ENCODE data around the gene ZNF740.
"Not testable (repeated sequence)": the region's sequence is repeated elsewhere in the genome, so short reads cannot be mapped to it uniquely, and the experiment has no call there.

ZNF740 gene

DNA sequence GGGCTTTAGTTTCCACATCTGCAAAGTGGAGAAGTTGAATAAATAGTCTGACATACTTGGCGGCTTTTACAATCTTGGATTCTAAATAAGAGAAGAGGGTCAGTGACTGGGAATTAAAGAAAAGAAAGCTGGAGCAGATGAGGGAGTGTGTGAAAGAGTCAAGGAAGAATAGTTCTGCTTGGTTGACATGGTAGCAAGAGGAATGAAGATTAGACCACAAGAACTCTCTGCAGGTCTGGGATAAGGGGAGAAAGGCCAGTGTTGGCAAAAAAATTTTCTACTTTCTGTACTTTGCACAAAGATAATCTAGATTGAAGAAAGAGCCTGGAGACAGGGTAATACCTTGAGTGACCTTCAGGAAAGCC, 20.6 kb downstream of the ZNF740 start:
- TF ChIP-seq, protein P1, sequence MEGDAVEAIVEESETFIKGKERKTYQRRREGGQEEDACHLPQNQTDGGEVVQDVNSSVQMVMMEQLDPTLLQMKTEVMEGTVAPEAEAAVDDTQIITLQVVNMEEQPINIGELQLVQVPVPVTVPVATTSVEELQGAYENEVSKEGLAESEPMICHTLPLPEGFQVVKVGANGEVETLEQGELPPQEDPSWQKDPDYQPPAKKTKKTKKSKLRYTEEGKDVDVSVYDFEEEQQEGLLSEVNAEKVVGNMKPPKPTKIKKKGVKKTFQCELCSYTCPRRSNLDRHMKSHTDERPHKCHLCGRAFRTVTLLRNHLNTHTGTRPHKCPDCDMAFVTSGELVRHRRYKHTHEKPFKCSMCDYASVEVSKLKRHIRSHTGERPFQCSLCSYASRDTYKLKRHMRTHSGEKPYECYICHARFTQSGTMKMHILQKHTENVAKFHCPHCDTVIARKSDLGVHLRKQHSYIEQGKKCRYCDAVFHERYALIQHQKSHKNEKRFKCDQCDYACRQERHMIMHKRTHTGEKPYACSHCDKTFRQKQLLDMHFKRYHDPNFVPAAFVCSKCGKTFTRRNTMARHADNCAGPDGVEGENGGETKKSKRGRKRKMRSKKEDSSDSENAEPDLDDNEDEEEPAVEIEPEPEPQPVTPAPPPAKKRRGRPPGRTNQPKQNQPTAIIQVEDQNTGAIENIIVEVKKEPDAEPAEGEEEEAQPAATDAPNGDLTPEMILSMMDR (conservative IDR thresholded peaks at IDR 0.05; ENCODE audit: low read length): no peak
- no peak for TF ChIP-seq EZH2phosphoT487 (IDR thresholded peaks at IDR 0.05; ENCODE audit: borderline replicate concordance)
- H3K36me3 ChIP-seq (ENCODE audit: insufficient read depth, low read length): no peaks in the 10 kb centered on the region
- peaks cover 37% of the 10 kb centered on the region for H3K4me1 ChIP-seq (ENCODE audit: insufficient read depth, low read length, poor library complexity, severe bottlenecking)
- 0 out of 2 replicates have a peak, but pooled peaks cover 3% of the 10 kb centered on the region for H3F3A ChIP-seq (ENCODE audit: low read depth)
- H3K4me3 ChIP-seq (ENCODE audit: low read length, poor library complexity, severe bottlenecking): no peak overlapping the region
- no peaks in the 10 kb centered on the region for H3K9me2 ChIP-seq (replicated peaks; ENCODE audit: low read depth, low read length)
- H2AFZ ChIP-seq (ENCODE audit: low read length): peak overlapping the region; percentile 72; the same call in 1 of the 2 replicates
- no peak overlapping the region for H3K4me2 ChIP-seq (ENCODE audit: low read depth, low read length, poor library complexity, severe bottlenecking)
- H3K9me3 ChIP-seq (ENCODE audit: insufficient read depth, low read depth, low read length): no peaks in the 10 kb centered on the region
- H3K9ac ChIP-seq (ENCODE audit: low read depth, low read length, poor library complexity, severe bottlenecking): peak overlapping the region; percentile 31
- H4K20me1 ChIP-seq (ENCODE audit: insufficient read depth, low read length, poor library complexity, severe bottlenecking): no peaks in the 10 kb centered on the region
- H3K79me2 ChIP-seq (ENCODE audit: insufficient read depth, low read length): no peaks in the 10 kb centered on the region
- H3K27me3 ChIP-seq (ENCODE audit: insufficient read depth, low read length, poor library complexity, severe bottlenecking): no peaks in the 10 kb centered on the region

DNA sequence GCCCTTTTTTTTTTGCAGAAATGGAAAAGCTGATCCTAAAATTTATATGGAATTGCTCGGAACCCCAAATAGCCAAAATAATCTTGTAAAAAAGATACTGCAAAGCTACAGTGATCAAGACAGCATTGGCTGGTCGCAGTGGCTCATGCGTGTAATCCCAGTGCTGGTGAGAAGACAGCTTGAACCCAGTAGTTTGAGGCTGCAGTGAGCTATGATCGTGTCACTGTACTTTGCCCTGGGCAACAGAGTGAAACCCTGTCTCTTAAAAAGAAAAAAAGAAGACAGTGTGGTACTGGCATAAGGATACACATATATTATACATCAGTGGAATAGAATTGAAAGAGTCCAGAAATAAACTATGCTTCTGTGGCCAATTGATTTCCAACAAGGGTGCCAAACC, 21.1 kb downstream of the ZNF740 start:
- H3K36me3 ChIP-seq (ENCODE audit: insufficient read depth, low read length): no peaks in the 10 kb centered on the region
- no peaks in the 10 kb centered on the region for H4K20me1 ChIP-seq (ENCODE audit: insufficient read depth, low read length, poor library complexity, severe bottlenecking)
- H3K9me2 ChIP-seq (replicated peaks; ENCODE audit: low read depth, low read length): no peaks in the 10 kb centered on the region
- TF ChIP-seq, protein P1 (conservative IDR thresholded peaks at IDR 0.05; ENCODE audit: low read length): no peak
- no peak for TF ChIP-seq EZH2phosphoT487 (IDR thresholded peaks at IDR 0.05; ENCODE audit: borderline replicate concordance)
- H3K79me2 ChIP-seq (ENCODE audit: insufficient read depth, low read length): no peaks in the 10 kb centered on the region
- H3K4me1 ChIP-seq (ENCODE audit: insufficient read depth, low read length, poor library complexity, severe bottlenecking): peaks cover 40% of the 10 kb centered on the region
- no peaks in the 10 kb centered on the region for H3K9me3 ChIP-seq (ENCODE audit: insufficient read depth, low read depth, low read length)
- no peak overlapping the region for H3K4me2 ChIP-seq (ENCODE audit: low read depth, low read length, poor library complexity, severe bottlenecking)
- H3F3A ChIP-seq (ENCODE audit: low read depth): 0 out of 2 replicates have a peak, but pooled peaks cover 3% of the 10 kb centered on the region
- no peaks in the 10 kb centered on the region for H3K27me3 ChIP-seq (ENCODE audit: insufficient read depth, low read length, poor library complexity, severe bottlenecking)
- no peak overlapping the region for H3K4me3 ChIP-seq (ENCODE audit: low read length, poor library complexity, severe bottlenecking)
- H3K9ac ChIP-seq (ENCODE audit: low read depth, low read length, poor library complexity, severe bottlenecking): no peak overlapping the region
- no peak overlapping the region for H2AFZ ChIP-seq (ENCODE audit: low read length)

DNA sequence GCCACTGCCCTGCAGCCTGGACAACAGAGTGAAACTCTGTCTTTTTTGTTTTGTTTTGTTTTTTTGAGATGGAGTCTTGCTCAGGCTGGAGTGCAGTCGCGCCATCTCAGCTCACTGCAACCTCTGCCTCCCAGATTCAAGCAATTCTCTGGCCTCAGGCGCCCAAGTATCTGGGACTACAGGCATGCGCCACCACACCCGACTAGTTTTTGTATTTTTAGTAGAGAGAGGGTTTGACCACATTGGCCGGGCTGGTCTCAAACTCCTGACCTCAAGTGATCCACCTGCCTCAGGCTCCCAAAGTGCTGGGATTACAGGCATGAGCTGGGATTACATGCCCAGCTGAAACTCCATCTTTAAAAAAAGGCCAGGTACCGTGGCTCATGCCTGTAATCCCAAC, 21.8 kb downstream of the ZNF740 start:
- H3K4me2 ChIP-seq (ENCODE audit: low read depth, low read length, poor library complexity, severe bottlenecking); H3K79me2 ChIP-seq (ENCODE audit: insufficient read depth, low read length); H3K36me3 ChIP-seq (ENCODE audit: insufficient read depth, low read length); H3K9me3 ChIP-seq (ENCODE audit: insufficient read depth, low read depth, low read length); H4K20me1 ChIP-seq (ENCODE audit: insufficient read depth, low read length, poor library complexity, severe bottlenecking); H2AFZ ChIP-seq (ENCODE audit: low read length); H3K9ac ChIP-seq (ENCODE audit: low read depth, low read length, poor library complexity, severe bottlenecking); H3F3A ChIP-seq (ENCODE audit: low read depth); H3K4me3 ChIP-seq (ENCODE audit: low read length, poor library complexity, severe bottlenecking); H3K9me2 ChIP-seq (replicated peaks; ENCODE audit: low read depth, low read length); H3K27me3 ChIP-seq (ENCODE audit: insufficient read depth, low read length, poor library complexity, severe bottlenecking): not testable (repeated sequence)
- peaks cover 45% of the 10 kb centered on the region for H3K4me1 ChIP-seq (ENCODE audit: insufficient read depth, low read length, poor library complexity, severe bottlenecking)

DNA sequence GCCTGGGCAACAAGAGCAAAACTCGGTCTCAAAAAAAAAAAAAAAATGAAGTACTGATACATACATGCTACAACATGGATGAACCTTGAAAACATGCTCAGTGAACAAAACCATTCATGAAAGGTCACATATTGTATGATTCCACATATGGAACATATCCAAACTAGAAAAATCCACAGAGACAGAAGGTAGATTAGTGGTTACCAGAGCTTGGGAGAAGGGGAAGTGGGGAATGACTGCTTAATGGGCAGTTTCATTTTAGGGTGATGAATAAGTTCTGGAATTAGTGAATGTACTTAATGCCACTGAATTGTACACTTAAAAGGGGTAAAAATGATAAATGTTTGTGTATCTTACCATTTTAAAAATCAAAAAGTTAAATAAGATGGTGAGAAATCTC, 23.8 kb downstream of the ZNF740 start:
- Histone ChIP-seq H3K4me2 (ENCODE audit: low read depth, low read length, poor library complexity, severe bottlenecking) (no peak overlapping the region), H2AFZ (ENCODE audit: low read length) (no peak overlapping the region), H3K4me3 (ENCODE audit: low read length, poor library complexity, severe bottlenecking) (no peak overlapping the region), H3K36me3 (ENCODE audit: insufficient read depth, low read length) (no peaks in the 10 kb centered on the region), H3F3A (ENCODE audit: low read depth) (no peaks in the 10 kb centered on the region), H4K20me1 (ENCODE audit: insufficient read depth, low read length, poor library complexity, severe bottlenecking) (no peaks in the 10 kb centered on the region), H3K9me3 (ENCODE audit: insufficient read depth, low read depth, low read length) (no peaks in the 10 kb centered on the region), H3K9ac (ENCODE audit: low read depth, low read length, poor library complexity, severe bottlenecking) (no peak overlapping the region), H3K4me1 (ENCODE audit: insufficient read depth, low read length, poor library complexity, severe bottlenecking) (peaks cover 44% of the 10 kb centered on the region), H3K79me2 (ENCODE audit: insufficient read depth, low read length) (no peaks in the 10 kb centered on the region), H3K27me3 (ENCODE audit: insufficient read depth, low read length, poor library complexity, severe bottlenecking) (no peaks in the 10 kb centered on the region), H3K9me2 (replicated peaks; ENCODE audit: low read depth, low read length) (no peaks in the 10 kb centered on the region)
- TF ChIP-seq EZH2phosphoT487 (IDR thresholded peaks at IDR 0.05; ENCODE audit: borderline replicate concordance): no peak
- TF ChIP-seq, protein P1 (conservative IDR thresholded peaks at IDR 0.05; ENCODE audit: low read length): no peak
